GM19035 (cell line): ENCODE results near the gene ICAM5.

Experiments
- ATAC-seq: cut with Tn5 transposase; IDR thresholded peaks from one replicate; pipeline ENCODE4 v1.9.1; 2021; ENCODE audit not compliant: unreplicated experiment

The ICAM5 gene

DNA sequence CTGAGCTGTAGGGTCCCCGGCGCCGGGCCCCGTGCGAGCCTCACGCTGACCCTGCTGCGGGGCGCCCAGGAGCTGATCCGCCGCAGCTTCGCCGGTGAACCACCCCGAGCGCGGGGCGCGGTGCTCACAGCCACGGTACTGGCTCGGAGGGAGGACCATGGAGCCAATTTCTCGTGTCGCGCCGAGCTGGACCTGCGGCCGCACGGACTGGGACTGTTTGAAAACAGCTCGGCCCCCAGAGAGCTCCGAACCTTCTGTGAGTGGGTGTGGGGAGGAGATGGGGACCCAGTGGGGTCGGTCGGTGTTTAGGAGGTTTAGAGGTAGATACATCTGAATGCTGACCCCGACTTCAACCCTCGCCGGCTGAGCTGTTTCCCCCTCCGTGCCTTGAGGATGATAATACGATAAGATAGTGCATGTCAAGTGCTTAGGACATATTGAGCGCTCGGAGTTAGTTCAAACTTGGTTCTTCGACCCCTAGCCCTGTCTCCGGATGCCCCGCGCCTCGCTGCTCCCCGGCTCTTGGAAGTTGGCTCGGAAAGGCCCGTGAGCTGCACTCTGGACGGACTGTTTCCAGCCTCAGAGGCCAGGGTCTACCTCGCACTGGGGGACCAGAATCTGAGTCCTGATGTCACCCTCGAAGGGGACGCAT, 1.9 kb downstream of the ICAM5 start:
- no peak for ATAC-seq

DNA sequence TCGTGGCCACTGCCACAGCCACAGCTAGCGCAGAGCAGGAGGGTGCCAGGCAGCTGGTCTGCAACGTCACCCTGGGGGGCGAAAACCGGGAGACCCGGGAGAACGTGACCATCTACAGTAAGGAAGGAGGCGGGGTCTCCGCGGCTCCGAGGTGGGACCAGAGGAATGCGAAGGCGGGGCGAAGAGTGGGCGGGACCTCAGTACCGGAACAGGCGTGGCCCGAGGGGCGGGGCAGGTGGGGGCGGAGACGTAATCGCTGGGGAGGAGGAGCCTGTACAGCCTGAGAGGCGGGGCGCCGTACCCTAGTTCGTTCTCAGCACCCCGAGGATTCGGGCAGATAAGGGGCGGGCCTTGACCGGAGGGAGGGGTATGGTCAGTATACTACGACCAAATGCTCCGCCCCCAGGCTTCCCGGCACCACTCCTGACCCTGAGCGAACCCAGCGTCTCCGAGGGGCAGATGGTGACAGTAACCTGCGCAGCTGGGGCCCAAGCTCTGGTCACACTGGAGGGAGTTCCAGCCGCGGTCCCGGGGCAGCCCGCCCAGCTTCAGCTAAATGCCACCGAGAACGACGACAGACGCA, 2.5 kb downstream of the ICAM5 start:
- peak; percentile 58 for ATAC-seq

DNA sequence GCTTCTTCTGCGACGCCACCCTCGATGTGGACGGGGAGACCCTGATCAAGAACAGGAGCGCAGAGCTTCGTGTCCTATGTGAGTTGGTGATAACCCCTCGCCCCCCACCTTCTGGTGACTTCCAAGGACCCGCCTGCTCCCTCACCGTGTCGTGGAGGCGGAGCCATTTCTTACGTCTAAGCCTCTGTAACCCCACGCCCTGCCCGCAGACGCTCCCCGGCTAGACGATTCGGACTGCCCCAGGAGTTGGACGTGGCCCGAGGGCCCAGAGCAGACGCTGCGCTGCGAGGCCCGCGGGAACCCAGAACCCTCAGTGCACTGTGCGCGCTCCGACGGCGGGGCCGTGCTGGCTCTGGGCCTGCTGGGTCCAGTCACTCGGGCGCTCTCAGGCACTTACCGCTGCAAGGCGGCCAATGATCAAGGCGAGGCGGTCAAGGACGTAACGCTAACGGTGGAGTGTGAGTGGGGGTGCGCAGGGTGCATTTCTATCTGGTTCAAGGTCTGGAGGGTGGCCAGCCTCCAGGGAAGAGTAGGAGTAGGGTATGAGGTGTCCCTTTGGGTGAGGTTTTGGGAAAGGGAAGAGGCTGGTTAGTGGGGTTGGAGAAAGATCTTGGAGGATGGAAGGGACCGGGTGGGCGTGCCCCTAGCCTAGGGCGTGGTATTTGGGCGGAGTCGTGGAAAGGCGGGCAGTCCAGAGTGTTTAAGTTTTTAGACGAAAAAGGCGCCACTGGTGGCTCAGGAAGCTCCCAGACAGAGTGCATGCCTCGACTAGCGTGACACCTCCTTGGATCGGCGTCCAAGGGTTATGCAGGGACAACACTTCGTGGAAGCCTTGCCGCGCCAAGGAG, 3.3 kb downstream of the ICAM5 start:
- ATAC-seq, result no peak

DNA sequence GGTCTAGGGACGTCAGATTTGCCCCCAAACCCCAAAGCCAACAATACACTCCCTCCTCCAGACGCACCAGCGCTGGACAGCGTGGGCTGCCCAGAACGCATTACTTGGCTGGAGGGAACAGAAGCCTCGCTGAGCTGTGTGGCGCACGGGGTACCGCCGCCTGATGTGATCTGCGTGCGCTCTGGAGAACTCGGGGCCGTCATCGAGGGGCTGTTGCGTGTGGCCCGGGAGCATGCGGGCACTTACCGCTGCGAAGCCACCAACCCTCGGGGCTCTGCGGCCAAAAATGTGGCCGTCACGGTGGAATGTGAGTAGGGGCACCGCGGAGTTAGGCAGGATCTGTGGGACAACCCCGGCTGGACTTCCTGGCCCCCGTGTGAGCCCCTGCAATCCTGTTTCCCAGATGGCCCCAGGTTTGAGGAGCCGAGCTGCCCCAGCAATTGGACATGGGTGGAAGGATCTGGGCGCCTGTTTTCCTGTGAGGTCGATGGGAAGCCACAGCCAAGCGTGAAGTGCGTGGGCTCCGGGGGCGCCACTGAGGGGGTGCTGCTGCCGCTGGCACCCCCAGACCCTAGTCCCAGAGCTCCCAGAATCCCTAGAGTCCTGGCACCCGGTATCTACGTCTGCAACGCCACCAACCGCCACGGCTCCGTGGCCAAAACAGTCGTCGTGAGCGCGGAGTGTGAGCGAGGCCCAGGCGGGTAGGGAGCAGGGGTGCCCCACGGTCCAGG, 4.0 kb downstream of the ICAM5 start:
- no peak for ATAC-seq

DNA sequence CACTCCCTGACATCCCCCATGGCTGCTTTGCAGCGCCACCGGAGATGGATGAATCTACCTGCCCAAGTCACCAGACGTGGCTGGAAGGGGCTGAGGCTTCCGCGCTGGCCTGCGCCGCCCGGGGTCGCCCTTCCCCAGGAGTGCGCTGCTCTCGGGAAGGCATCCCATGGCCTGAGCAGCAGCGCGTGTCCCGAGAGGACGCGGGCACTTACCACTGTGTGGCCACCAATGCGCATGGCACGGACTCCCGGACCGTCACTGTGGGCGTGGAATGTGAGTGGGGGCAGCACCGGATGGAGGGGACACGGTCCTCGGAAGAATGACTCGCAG, 4.6 kb downstream of the ICAM5 start:
- ATAC-seq, result no peak

- ATAC-seq, result peak; percentile 40
Observed at GRCh38 chr19:10295305-10295846, 5.6 kb downstream of the ICAM5 start.

- no peak for ATAC-seq
Observed at GRCh38 chr19:10295847-10296591, 6.3 kb downstream of the ICAM5 start.

DNA sequence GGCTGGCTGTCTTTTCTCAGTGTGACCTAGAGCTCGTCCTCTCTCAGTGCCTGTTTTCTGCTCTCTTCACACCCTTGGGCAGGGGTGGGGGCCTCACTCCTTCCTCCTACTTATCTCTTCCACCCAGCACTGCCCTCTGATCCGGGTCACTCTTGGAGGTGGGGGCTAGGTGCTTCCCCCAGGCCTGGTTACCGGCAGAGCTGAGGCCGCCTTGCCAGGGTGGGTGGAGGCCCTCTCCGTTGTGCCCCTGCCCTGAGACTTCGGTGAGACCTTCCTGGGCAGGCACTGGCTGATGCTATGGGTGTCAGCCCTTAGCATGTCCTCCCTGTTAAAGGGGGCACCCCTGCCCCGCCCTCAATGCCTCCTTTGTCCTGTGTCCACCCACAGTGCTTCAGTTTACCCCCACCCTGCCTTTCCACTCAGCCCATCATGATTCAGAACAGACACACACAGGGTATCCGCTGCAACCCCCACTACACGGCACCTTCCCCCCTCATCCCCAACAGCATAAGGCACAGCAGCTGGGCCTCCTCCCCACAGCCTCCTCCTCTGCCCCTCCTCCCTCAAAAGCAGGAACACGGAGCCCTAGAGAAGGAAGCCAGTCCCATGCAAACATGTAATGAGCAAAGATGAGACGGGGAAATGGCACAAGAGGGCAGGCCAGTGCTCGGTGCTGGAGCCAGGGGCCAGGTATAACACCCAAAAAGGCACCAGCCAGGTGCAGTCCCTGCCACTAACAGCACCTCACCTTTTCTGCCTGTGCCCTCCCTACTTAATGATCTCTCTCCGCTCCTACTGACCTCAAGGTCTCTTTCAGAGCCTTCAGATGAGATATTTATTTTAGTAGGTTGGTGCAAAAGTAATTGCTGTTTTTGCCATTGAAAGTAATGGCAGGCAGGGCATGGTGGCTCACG, 10.1 kb downstream of the ICAM5 start:
- ATAC-seq, result no peak

DNA sequence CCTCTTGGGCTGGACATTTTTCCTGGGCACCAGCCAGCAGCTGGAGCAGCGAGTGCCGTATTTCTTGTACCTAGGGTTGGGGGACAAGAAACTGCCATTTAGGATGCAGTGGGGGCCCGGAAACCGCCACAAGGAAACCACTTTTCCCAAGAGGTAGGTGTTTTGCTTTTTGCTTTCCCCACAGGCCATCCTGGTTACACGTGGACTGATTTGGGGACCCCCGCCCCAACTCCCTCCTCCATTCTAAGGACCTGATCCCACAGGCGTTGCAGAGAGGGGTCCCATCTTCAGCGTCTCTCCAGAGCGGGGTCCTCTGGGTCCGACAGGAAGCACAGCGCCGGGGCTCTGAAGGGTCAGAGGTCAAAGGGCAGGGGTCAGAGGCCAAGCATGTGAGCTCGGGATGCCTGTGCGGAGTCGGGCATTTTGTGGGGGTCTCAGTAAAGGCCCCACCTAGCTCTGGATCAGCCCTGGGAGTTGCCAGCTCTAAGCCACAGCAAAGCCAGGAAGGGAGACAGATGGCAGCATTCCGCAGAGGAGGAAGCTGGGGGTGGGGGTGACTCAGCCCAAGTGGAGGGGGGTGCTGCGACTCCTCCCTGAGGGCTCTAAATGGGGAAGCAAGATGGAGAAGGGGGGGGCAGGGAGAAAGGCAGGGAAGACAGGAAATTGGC, 15.5 kb downstream of the ICAM5 start:
- ATAC-seq, result no peak

- no peak for ATAC-seq
Observed at GRCh38 chr19:10306327-10306726, 16.6 kb downstream of the ICAM5 start.

- ATAC-seq, result no peak
Observed at GRCh38 chr19:10309423-10309822, 19.7 kb downstream of the ICAM5 start, which contains the start of gene ZGLP1. Gene ZGLP1, minus strand, starts transcription at chr19:10309815.

- peak; percentile 83 for ATAC-seq
Observed at GRCh38 chr19:10315335-10316214, 25.8 kb downstream of the ICAM5 start, which contains the start of gene FDX2. Gene FDX2, minus strand, starts transcription at chr19:10316015. Its CDS starts 19 bp downstream, at chr19:10315996.

DNA sequence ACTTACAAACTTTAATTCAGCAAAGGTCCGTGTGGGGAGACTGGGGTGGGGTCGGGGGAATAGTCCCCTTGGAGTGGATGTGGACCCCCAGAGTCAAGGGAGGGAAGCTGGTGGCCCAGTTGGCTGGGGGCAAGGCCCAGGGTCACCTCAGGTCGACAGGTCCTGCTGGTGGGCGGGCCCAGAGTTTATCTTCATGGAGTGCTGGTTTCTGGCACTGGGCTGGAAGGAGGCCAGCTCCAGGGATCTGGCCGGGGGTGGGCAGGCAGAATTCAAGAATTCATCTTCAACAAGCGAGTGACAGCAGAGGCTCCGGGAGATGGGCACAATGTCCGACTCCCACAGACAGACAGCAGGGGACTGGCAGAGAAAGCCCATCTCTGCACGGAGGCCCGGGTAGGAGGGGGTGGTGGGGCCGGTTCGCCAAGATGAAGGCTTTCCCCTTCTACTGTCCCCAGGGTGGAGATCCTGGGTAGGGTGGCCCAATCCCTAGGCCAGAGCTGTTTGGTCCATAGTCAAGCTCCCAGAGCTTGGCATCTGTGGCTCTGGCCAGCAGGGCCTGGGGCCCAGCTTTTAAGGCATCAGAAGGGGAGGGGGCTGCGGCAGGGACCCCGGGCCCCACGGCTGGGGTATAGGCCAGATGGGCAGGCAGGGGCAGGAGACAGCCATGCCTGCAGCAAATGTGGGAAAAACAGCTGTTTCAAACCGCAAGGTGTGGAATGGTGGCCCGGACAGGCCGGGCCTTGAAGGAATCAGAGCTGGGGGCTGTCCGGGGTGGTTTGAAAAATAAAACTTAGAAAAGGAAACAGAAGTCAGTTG, 26.7 kb downstream of the ICAM5 start:
- no peak for ATAC-seq

GRCh38 chr19:10317045-10317856, 27.5 kb downstream of the ICAM5 start:
- no peak for ATAC-seq

DNA sequence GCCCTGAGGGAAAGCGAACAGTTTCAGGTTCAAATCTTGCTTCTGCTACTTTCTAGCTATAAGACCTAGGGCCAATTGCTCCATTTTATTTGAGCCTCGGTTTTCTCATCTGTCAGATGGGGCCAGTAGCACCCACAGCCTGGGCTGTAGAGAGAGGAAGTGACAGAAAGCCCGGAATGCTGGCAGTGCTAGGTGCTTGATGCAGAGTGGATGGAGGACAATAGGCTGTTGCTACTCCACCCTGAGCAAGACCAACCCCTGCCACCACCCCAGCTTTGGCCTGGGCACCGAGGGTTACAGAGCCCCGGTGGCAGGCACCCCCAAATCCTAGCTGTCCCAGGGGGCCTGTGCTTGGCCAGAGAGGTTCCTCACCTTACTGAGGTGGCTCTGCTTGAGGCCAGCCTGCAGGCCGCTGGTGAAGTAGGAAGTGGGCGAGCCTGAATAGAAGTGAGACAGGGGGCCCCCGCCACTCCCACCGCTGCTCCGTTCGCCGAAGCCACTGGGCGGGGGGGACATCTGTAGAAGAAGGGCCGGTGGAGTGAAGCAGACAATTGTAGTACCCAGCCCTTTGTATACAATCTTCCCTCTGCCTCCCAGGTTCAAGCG, 28.2 kb downstream of the ICAM5 start:
- ATAC-seq, result no peak
